ENCODE data around the gene PHOSPHO2.
A peak's percentile ranks its signal among the peaks of the same experiment; 100 is the strongest.
"Not testable (repeated sequence)": the region's sequence is repeated elsewhere in the genome, so short reads cannot be mapped to it uniquely, and the experiment has no call there.

The PHOSPHO2 gene

GRCh38 chr2:169683425-169684134 is 10.7 kb upstream of the PHOSPHO2 start:
- no peak for DNase-seq (ENCODE audit: extremely low read depth, low read depth)
- TF ChIP-seq CTCF (IDR thresholded peaks at IDR 0.05; ENCODE audit: low read depth, low read length) = no peak

GRCh38 chr2:169684135-169684565 is 10.1 kb upstream of the PHOSPHO2 start:
- no peak for TF ChIP-seq CTCF (IDR thresholded peaks at IDR 0.05; ENCODE audit: low read depth, low read length)
- DNase-seq (ENCODE audit: extremely low read depth, low read depth) = no peak

GRCh38 chr2:169684712-169685111 is 9.6 kb upstream of the PHOSPHO2 start:
- not testable (repeated sequence) for DNase-seq (ENCODE audit: extremely low read depth, low read depth)

GRCh38 chr2:169686825-169687224 is 7.4 kb upstream of the PHOSPHO2 start:
- not testable (repeated sequence) for DNase-seq (ENCODE audit: extremely low read depth, low read depth)

GRCh38 chr2:169687943-169688342 is 6.3 kb upstream of the PHOSPHO2 start:
- DNase-seq (ENCODE audit: extremely low read depth, low read depth) = not testable (repeated sequence)

GRCh38 chr2:169690958-169691357 is 3.3 kb upstream of the PHOSPHO2 start:
- TF ChIP-seq CTCF (IDR thresholded peaks at IDR 0.05; ENCODE audit: low read depth, low read length) = no peak
- DNase-seq (ENCODE audit: extremely low read depth, low read depth) = no peak

- no peak for DNase-seq (ENCODE audit: extremely low read depth, low read depth)
- no peak for TF ChIP-seq CTCF (IDR thresholded peaks at IDR 0.05; ENCODE audit: low read depth, low read length)
These were observed 1.6 kb upstream of the PHOSPHO2 start for GRCh38 chr2:169692718-169693117.

- TF ChIP-seq CTCF (IDR thresholded peaks at IDR 0.05; ENCODE audit: low read depth, low read length) = peak; percentile 5
- DNase-seq (ENCODE audit: extremely low read depth, low read depth) = no peak
These were observed 909 bp upstream of the PHOSPHO2 start for GRCh38 chr2:169693360-169693759.

- DNase-seq (ENCODE audit: extremely low read depth, low read depth) = no peak
- TF ChIP-seq CTCF (IDR thresholded peaks at IDR 0.05; ENCODE audit: low read depth, low read length) = no peak
These were observed 608 bp downstream of the PHOSPHO2 start for GRCh38 chr2:169694894-169695260.
